SH-SY5Y (cell line): Measurements from ENCODE around the gene P2RX4.

ENCODE experiments used
- GATA2 ChIP-seq: IDR thresholded peaks from 2 replicates; pipeline ENCODE4 v1.6.1; 2011; ENCODE audit warnings: mild to moderate bottlenecking, low read depth, low read length
- GATA3 ChIP-seq: IDR thresholded peaks from 2 replicates; pipeline ENCODE4 v1.6.1; 2011; ENCODE audit warnings: low read depth, mild to moderate bottlenecking, low read length, moderate library complexity

DNA sequence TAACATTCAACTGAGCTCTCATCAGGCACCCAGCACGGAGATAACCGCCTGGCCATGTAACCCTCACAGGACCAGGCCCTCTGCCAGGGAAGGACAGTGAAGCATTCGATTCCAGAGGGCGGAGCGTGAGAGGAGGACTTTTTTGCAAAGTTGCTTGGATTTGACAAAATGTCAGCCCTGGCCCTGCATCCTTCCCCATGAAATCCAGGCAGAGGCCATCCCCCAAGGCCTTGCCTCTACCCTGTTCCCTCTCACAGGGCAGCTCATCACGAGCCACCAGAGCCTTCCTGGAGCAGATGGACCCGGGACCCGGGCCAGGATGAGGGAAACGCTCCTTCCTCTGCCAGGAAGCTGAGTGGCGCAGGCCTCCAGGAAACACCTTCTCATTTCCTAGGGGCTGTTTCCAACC, 69.6 kb downstream of the P2RX4 start:
- no peak for TF ChIP-seq GATA2
- no peak for TF ChIP-seq GATA3
